Colonic mucosa (tissue), 4 donors: Measurements from ENCODE around the gene KRTAP5-2. TPM values are rescaled to one million over a fixed set of nuclear protein-coding genes. Genes with fewer than 3 reads are reported as not detected.
"Not testable (repeated sequence)": the region's sequence is repeated elsewhere in the genome, so short reads cannot be mapped to it uniquely, and the experiment has no call there.

Experiments used
- DNase-seq: peaks from one replicate; pipeline ENCODE4 v3.0.0-alpha.2; 2020
- H3K27ac ChIP-seq: fragments of 200-600 bp; one replicate; pipeline ENCODE4 v1.8.0; 2021
- H3K27me3 ChIP-seq: fragments of 200-600 bp; one replicate; pipeline ENCODE4 v1.8.0; 2021
- H3K36me3 ChIP-seq: fragments of 200-600 bp; one replicate; pipeline ENCODE4 v1.8.0; 2021
- H3K4me1 ChIP-seq: fragments of 200-600 bp; one replicate; pipeline ENCODE4 v1.8.0; 2021; ENCODE audit warnings: mild to moderate bottlenecking
- H3K4me3 ChIP-seq: fragments of 200-600 bp; one replicate; pipeline ENCODE4 v1.8.0; 2021
- H3K9ac ChIP-seq, 2 donors: one replicate each; pipeline ENCODE4 v1.7.0; 2013; ENCODE audit warnings: control low read depth in 2 of 2, low read depth in 2 of 2, low read length in 2 of 2
- H3K9me3 ChIP-seq: fragments of 200-600 bp; one replicate; pipeline ENCODE4 v1.8.0; 2021
- CTCF ChIP-seq: fragments of 200-600 bp; IDR thresholded peaks from one replicate; pipeline ENCODE4 v1.8.0; 2022; ENCODE audit warnings: antibody characterized with exemption, mild to moderate bottlenecking
- intact Hi-C: fragments of 100-400 bp; cut with DNase I; formaldehyde crosslinking; loops from one replicate; pipeline ENCODE4 v1.14.1; 2022
- total RNA-seq, 2 donors: library from RNA; stranded (reverse); fragmentation: NEBNext Ultra II Directional in 1 of 2; extraction: Animal tissue kit (Norgen Biotek cat#: 25700) in 1 of 2; gene quantifications; one replicate each; pipeline ENCODE4 v1.2.1, GENCODE V29; 2021
- donor health status: healthy.
- donor health status: DM: no; HTN: no; CAD: no.
- donor health status: DM: no; HTN: no; CAD: no.

KRTAP5-2 gene
- total RNA-seq, 2 donors from 2014 or later = not detected

- no peaks in the 10 kb centered on the region for H3K27me3 ChIP-seq
- H3K9me3 ChIP-seq = no peaks in the 10 kb centered on the region
- intact Hi-C loops = no loop called here
- no peaks in the 10 kb centered on the region for H3K36me3 ChIP-seq
- DNase-seq = no peak
- H3K9ac ChIP-seq = no peak overlapping the region
- H3K4me1 ChIP-seq = no peaks in the 10 kb centered on the region
- no peak overlapping the region for H3K27ac ChIP-seq
- no peak overlapping the region for H3K4me3 ChIP-seq
- TF ChIP-seq CTCF = no peak
Observed at GRCh38 chr11:1624621-1625020, 26.5 kb upstream of the KRTAP5-2 start.

GRCh38 chr11:1623716-1624115 lies 25.6 kb upstream of the KRTAP5-2 start:
- TF ChIP-seq CTCF = no peak
- H3K27me3 ChIP-seq = no peaks in the 10 kb centered on the region
- intact Hi-C loops = no loop called here
- H3K27ac ChIP-seq = no peak overlapping the region
- no peaks in the 10 kb centered on the region for H3K36me3 ChIP-seq
- H3K9ac ChIP-seq = no peak overlapping the region
- H3K9me3 ChIP-seq = no peaks in the 10 kb centered on the region
- no peak overlapping the region for H3K4me3 ChIP-seq
- H3K4me1 ChIP-seq = no peaks in the 10 kb centered on the region
- no peak for DNase-seq

GRCh38 chr11:1622086-1622485 lies 24.0 kb upstream of the KRTAP5-2 start, which contains the start of gene KRTAP5-4:
TSS of gene KRTAP5-4 (minus strand) at chr11:1622138. CDS start at chr11:1622093, 45 bp downstream.
- no peaks in the 10 kb centered on the region for H3K27me3 ChIP-seq
- H3K4me1 ChIP-seq = no peaks in the 10 kb centered on the region
- H3K36me3 ChIP-seq = no peaks in the 10 kb centered on the region
- H3K4me3 ChIP-seq = no peak within 1 kb of the TSS
- no peak for DNase-seq
- H3K9ac ChIP-seq = no peak within 1 kb of the TSS
- intact Hi-C loops = no loop called here
- H3K27ac ChIP-seq = no peak within 1 kb of the TSS
- no peak for TF ChIP-seq CTCF
- H3K9me3 ChIP-seq = no peaks in the 10 kb centered on the region

GRCh38 chr11:1619449-1619848 lies 21.4 kb upstream of the KRTAP5-2 start:
- Histone ChIP-seq H3K9me3 (no peaks in the 10 kb centered on the region), H3K4me1 (no peaks in the 10 kb centered on the region), H3K4me3 (no peak overlapping the region), H3K36me3 (no peaks in the 10 kb centered on the region), H3K27ac (no peak overlapping the region), H3K27me3 (no peaks in the 10 kb centered on the region), H3K9ac (no peak overlapping the region)
- DNase-seq = no peak
- intact Hi-C loops = no loop called here
- TF ChIP-seq CTCF = no peak

- TF ChIP-seq CTCF = no peak
- no peak overlapping the region for H3K4me3 ChIP-seq
- no peak overlapping the region for H3K27ac ChIP-seq
- H3K27me3 ChIP-seq = no peaks in the 10 kb centered on the region
- H3K9me3 ChIP-seq = no peaks in the 10 kb centered on the region
- no peak overlapping the region for H3K9ac ChIP-seq
- no peaks in the 10 kb centered on the region for H3K36me3 ChIP-seq
- no peaks in the 10 kb centered on the region for H3K4me1 ChIP-seq
- DNase-seq = no peak
- intact Hi-C loops = no loop called here
Observed at GRCh38 chr11:1618231-1618630, 20.1 kb upstream of the KRTAP5-2 start.

GRCh38 chr11:1608363-1608762 lies 10.3 kb upstream of the KRTAP5-2 start, which contains the start of gene KRTAP5-3:
TSS of gene KRTAP5-3 (minus strand) at chr11:1608463. CDS start at chr11:1608385, 78 bp downstream.
- no peaks in the 10 kb centered on the region for H3K4me1 ChIP-seq
- no peak within 1 kb of the TSS for H3K9ac ChIP-seq
- no peak within 1 kb of the TSS for H3K4me3 ChIP-seq
- H3K36me3 ChIP-seq = no peaks in the 10 kb centered on the region
- intact Hi-C loops = no loop called here
- no peaks in the 10 kb centered on the region for H3K27me3 ChIP-seq
- TF ChIP-seq CTCF = no peak
- H3K9me3 ChIP-seq = no peaks in the 10 kb centered on the region
- no peak within 1 kb of the TSS for H3K27ac ChIP-seq
- DNase-seq = no peak

- H3K4me1 ChIP-seq, H3K4me3 ChIP-seq, H3K27me3 ChIP-seq, H3K36me3 ChIP-seq, H3K9me3 ChIP-seq, intact Hi-C loops, H3K27ac ChIP-seq, H3K9ac ChIP-seq, DNase-seq: not testable (repeated sequence)
Observed at GRCh38 chr11:1607901-1608300, 9.8 kb upstream of the KRTAP5-2 start.

- H3K4me3 ChIP-seq, intact Hi-C loops, H3K27ac ChIP-seq, H3K9ac ChIP-seq, DNase-seq, H3K36me3 ChIP-seq, H3K27me3 ChIP-seq, H3K9me3 ChIP-seq, H3K4me1 ChIP-seq: not testable (repeated sequence)
Observed at GRCh38 chr11:1607156-1607845, 9.2 kb upstream of the KRTAP5-2 start.
